Psoas muscle (tissue), 8 donors: ENCODE results near the gene ABHD5. TPM values are rescaled to one million over a fixed set of nuclear protein-coding genes. Genes with fewer than 3 reads are reported as not detected.

ENCODE experiments used
- ATAC-seq, 4 donors: fragments of 200-7000 bp; cut with Tn5 transposase; one replicate each; pipeline ENCODE4 v1.9.1; 2020; ENCODE audit warnings: moderate library complexity in 3 of 4, mild to moderate bottlenecking in 2 of 4
- DNase-seq, 2 donors: peaks; one replicate each; pipeline ENCODE4 v3.0.0-alpha.2; 2020
- H3K27ac ChIP-seq: fragments of 200-600 bp; one replicate; pipeline ENCODE4 v1.8.0; 2022
- H3K27me3 ChIP-seq, 3 donors: fragments of 200-600 bp in 1 of 3; one replicate each; pipeline versions ENCODE4 v1.6.1 to v1.8.0; 2013 to 2022; ENCODE audit warnings: low read length in 2 of 3, mild to moderate bottlenecking in 2 of 3, moderate library complexity in 1 of 3; ENCODE audit not compliant: insufficient read depth in 3 of 3
- H3K36me3 ChIP-seq, 2 donors: fragments of 200-600 bp in 1 of 2; one replicate each; pipeline versions ENCODE4 v1.6.1 to v1.8.0; 2013 to 2022; ENCODE audit warnings: low read depth in 1 of 2, mild to moderate bottlenecking in 1 of 2, moderate library complexity in 1 of 2; ENCODE audit not compliant: insufficient read depth in 1 of 2
- H3K4me1 ChIP-seq: fragments of 200-600 bp; one replicate; pipeline ENCODE4 v1.8.0; 2022
- H3K4me3 ChIP-seq: fragments of 200-600 bp; one replicate; pipeline ENCODE4 v1.8.0; 2022; ENCODE audit warnings: mild to moderate bottlenecking
- H3K9me3 ChIP-seq: fragments of 200-600 bp; one replicate; pipeline ENCODE4 v1.8.0; 2022
- WGBS, 3 donors: extraction: QIAGEN DNeasy Blood & Tissue Kit; methylation state at CpG; one replicate each; pipeline versions ENCODE4 v1.1.6 to v1.1.7; 2013; 5-methylcytosine and 5-hydroxymethylcytosine counted together
- intact Hi-C, 2 donors: fragments of 100-400 bp; cut with DNase I; formaldehyde crosslinking; loops; one replicate each; pipeline versions ENCODE4 v1.11.0 to v1.14.2; 2022
- polyA plus RNA-seq, 3 donors: library from polyadenylated mRNA; stranded (reverse); fragments of 200-250 nt; gene quantifications; one replicate each; pipeline ENCODE4 v1.2.3, GENCODE V29; 2013
- total RNA-seq, 4 donors: library from RNA; stranded (reverse); fragmentation: NEBNext Ultra II Directional in 2 of 4; extraction: Animal tissue kit (Norgen Biotek cat#: 25700) in 2 of 4; gene quantifications; one replicate each; pipeline versions ENCODE4 v1.2.1 to v1.2.4, GENCODE V29; 2021 to 2023
- TF ChIP-seq, protein P1 (sequence below): fragments of 200-600 bp; IDR thresholded peaks from one replicate; pipeline ENCODE4 v1.8.0; 2022; ENCODE audit warnings: antibody characterized with exemption
- donor health status: healthy with polysubstance abuse.
- donor health status: DM: no; HTN: no; CAD: no; lungs with moderate emphysema.
- donor health status: Bipolar disorder and iron deficiency.
- donor health status: healthy.
- donor health status: DM: yes; HTN: yes; CAD: no.
- donor health status: DM: no; HTN: no; CAD: no.
- donor health status: DM: no; HTN: no; CAD: no.
- donor health status: DM: yes; HTN: yes; CAD: no.

Gene ABHD5
- total and polyA plus RNA-seq, 7 donors = 16.1 to 69.4 (median 29.6) TPM

DNA sequence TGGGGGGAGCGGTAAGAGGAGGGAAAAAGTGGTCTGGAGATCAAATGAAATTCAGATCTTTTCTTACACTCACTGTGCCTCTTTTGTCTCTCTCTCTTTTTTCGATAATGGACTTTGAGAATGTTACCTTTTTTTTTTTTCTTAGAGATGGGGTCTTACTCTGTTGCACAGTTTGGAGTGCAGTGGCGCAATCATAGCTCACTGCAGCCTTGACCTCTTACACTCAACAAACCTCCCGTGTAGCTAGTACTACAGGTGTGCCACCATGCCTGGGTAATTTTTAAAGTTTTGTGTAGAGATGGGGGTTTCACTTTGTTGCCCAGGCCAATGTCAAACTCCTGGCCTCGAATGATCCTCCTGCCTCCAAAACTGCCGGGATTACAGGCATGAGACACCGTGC, 15.6 kb downstream of the ABHD5 start:
- TF ChIP-seq, protein P1, sequence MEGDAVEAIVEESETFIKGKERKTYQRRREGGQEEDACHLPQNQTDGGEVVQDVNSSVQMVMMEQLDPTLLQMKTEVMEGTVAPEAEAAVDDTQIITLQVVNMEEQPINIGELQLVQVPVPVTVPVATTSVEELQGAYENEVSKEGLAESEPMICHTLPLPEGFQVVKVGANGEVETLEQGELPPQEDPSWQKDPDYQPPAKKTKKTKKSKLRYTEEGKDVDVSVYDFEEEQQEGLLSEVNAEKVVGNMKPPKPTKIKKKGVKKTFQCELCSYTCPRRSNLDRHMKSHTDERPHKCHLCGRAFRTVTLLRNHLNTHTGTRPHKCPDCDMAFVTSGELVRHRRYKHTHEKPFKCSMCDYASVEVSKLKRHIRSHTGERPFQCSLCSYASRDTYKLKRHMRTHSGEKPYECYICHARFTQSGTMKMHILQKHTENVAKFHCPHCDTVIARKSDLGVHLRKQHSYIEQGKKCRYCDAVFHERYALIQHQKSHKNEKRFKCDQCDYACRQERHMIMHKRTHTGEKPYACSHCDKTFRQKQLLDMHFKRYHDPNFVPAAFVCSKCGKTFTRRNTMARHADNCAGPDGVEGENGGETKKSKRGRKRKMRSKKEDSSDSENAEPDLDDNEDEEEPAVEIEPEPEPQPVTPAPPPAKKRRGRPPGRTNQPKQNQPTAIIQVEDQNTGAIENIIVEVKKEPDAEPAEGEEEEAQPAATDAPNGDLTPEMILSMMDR = no peak
- intact Hi-C loops = no loop called here
- ATAC-seq (no peak), DNase-seq (no peak)
- Histone ChIP-seq H3K36me3 (peaks cover 9 to 36% of the 10 kb centered on the region in 2 donors), H3K9me3 (no peaks in the 10 kb centered on the region), H3K27me3 (no peaks in the 10 kb centered on the region), H3K4me3 (no peak overlapping the region), H3K27ac (no peak overlapping the region), H3K4me1 (peaks cover 12% of the 10 kb centered on the region)
- WGBS, 3 donors = 88 to 94% (median 92%) methylated on average over 7 of the region's 7 CpGs

DNA sequence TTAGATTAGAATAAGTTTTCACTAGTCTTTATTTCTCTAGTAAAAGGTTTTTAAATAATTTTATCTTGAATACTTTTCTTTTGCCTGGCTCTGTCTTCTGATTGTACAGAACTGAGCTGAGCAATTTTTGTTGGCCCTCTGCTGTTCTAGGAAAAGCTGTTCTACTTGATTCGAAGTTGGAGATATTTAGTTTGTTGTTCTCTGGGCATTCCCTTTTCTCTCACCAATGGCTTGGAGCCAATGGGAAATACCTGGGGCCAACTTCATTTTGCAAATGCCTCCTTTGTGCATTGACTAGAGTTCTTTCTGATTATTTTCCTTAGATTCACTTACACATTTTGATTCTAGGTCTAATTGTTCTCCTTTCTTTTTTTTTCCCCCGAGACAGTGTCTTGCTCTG, 16.5 kb downstream of the ABHD5 start:
- no peaks in the 10 kb centered on the region for H3K27me3 ChIP-seq
- TF ChIP-seq, protein P1 = no peak
- DNase-seq = no peak
- no peak overlapping the region for H3K4me3 ChIP-seq
- H3K27ac ChIP-seq = no peak overlapping the region
- intact Hi-C loops = no loop called here
- ATAC-seq = no peak
- H3K4me1 ChIP-seq = peaks cover 12% of the 10 kb centered on the region
- WGBS, 3 donors = 57 to 67% (median 65%) methylated on average over 2 of the region's 2 CpGs
- peaks cover 7 to 36% of the 10 kb centered on the region in 2 donors for H3K36me3 ChIP-seq
- H3K9me3 ChIP-seq = no peaks in the 10 kb centered on the region

DNA sequence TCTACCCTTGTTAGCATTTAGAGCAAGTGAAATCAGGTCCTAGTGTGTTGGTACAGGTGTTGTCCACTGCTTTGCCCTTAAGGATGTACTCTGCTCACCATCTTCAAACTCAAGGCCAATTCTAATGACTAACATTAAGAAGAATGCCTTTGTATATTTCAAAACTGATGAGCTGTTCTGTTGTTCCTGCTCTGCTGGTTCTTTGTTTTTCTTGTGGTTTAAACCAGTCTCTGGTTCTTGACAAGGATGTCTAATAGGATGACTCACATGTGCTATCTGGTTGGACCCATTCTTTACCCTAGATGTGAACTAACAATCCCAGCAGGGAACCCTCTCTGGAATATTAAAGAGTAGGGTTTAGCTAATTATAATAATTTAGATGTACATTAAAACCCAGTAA, 17.3 kb downstream of the ABHD5 start:
- Histone ChIP-seq H3K9me3 (no peaks in the 10 kb centered on the region), H3K36me3 (peaks cover 10 to 36% of the 10 kb centered on the region in 2 donors), H3K27ac (no peak overlapping the region), H3K4me1 (peaks cover 12% of the 10 kb centered on the region), H3K4me3 (no peak overlapping the region), H3K27me3 (no peaks in the 10 kb centered on the region)
- TF ChIP-seq, protein P1 = no peak
- DNase-seq (no peak), ATAC-seq (peak in 3 of 4 donors; percentile 50 to 74 (median 71))
- intact Hi-C loops = no loop called here

DNA sequence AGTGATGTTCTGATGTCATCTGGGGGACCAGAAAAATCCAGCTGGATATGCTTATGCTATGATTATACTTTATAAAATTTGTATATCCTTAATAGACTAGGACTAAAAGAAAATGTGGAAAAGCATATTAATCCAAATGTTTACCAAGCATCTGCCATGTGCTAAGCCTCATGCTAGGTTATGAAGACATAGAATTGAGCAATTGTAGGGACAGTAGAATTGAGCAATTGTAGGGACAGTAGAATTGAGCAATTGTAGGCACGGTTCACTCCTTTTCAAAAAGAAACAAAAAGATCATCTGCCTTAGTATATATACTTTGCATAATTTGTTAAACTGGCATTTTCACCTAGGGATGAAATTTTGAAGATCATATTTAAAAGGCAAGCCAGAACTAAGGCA, 18.3 kb downstream of the ABHD5 start:
- TF ChIP-seq, protein P1 = no peak
- no peak overlapping the region for H3K27ac ChIP-seq
- 39 to 46% (median 42%) methylated on average over 1 of the region's 1 CpG for WGBS, 3 donors
- H3K9me3 ChIP-seq = no peaks in the 10 kb centered on the region
- peaks cover 18 to 38% of the 10 kb centered on the region in 2 donors for H3K36me3 ChIP-seq
- peaks cover 12% of the 10 kb centered on the region for H3K4me1 ChIP-seq
- ATAC-seq (peak; percentile 57 to 92 (median 87)), DNase-seq (no peak)
- intact Hi-C loops = no loop called here
- H3K4me3 ChIP-seq = no peak overlapping the region
- no peaks in the 10 kb centered on the region for H3K27me3 ChIP-seq

DNA sequence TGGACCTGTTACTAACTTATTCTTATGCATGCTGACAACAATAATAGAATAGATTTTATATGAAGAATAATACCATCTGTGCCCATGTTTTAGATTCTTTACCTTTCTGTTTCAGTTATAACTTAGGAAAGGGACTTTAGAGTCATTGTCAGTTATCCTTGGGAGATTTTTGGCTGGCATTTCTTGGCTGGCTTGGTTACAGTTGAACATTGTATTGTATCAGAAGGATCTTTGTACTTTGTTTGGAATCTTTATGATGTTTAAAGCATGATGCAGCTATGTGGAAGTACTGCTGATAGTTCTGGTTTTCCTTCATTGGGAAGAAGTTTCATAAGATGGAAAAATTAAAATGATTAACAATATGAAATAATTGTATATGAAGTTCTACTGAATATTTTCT, 19.9 kb downstream of the ABHD5 start:
- Histone ChIP-seq H3K27me3 (no peaks in the 10 kb centered on the region), H3K36me3 (peaks cover 18 to 47% of the 10 kb centered on the region in 2 donors), H3K4me3 (no peak overlapping the region), H3K9me3 (no peaks in the 10 kb centered on the region), H3K27ac (no peak overlapping the region), H3K4me1 (peaks cover 12% of the 10 kb centered on the region)
- TF ChIP-seq, protein P1 = no peak
- intact Hi-C loops = no loop called here
- no peak for ATAC-seq
- no peak for DNase-seq
